Measurements from ENCODE around the gene SHISA4.

GRCh38 chr1:201918343-201918742 lies 29.6 kb downstream of the SHISA4 start:
- TF ChIP-seq POLR2AphosphoS5 (IDR thresholded peaks at IDR 0.05; ENCODE audit: borderline replicate concordance, low read depth, low read length) (no peak), FOXP2 (optimal IDR thresholded peaks at IDR 0.05; ENCODE audit: control extremely low read depth, extremely low read length, insufficient read depth) (no peak)
